ENCODE measurements around the gene ELMO1. TPM values are rescaled to one million over a fixed set of nuclear protein-coding genes. Genes with fewer than 3 reads are reported as not detected.

ELMO1 gene
- total and polyA plus RNA-seq, 2 experiments from 2014 or later = 6.5 to 24.9 TPM

- Mint-ChIP-seq H3K9me3 (peaks cover 6% of the 10 kb centered on the region), H3K27me3 (ENCODE audit: insufficient read depth, low read depth, poor library complexity) (peaks cover 2% of the 10 kb centered on the region), H3K36me3 (ENCODE audit: low read depth) (peaks cover 6% of the 10 kb centered on the region), H3K4me3 (no peak overlapping the region), H3K27ac (no peak overlapping the region), H3K4me1 (peaks cover 24% of the 10 kb centered on the region)
- no peaks in the 10 kb centered on the region for H4K20me1 ChIP-seq (replicated peaks; ENCODE audit: insufficient read depth)
- no peak overlapping the region for H3K4me3 ChIP-seq
- no peak overlapping the region for H3K4me2 ChIP-seq
- H3K36me3 ChIP-seq (ENCODE audit: insufficient read depth) = no peaks in the 10 kb centered on the region
- TF ChIP-seq ETS1 (IDR thresholded peaks at IDR 0.05) = no peak
- no peak for TF ChIP-seq CTCF (conservative IDR thresholded peaks at IDR 0.05; ENCODE audit: low read depth in 2 of 2)
- no peak for TF ChIP-seq EZH2phosphoT487 (IDR thresholded peaks at IDR 0.05; ENCODE audit: unreplicated experiment)
- no peak for TF ChIP-seq ZNF462 (CRISPR knock-in tag; IDR thresholded peaks at IDR 0.05)
- no peak for TF ChIP-seq STAT1 (IDR thresholded peaks at IDR 0.05; ENCODE audit: unreplicated experiment)
- no peak for TF ChIP-seq ZNF114 (CRISPR knock-in tag; IDR thresholded peaks at IDR 0.05)
- no peak for TF ChIP-seq CREB1 (CRISPR knock-in tag; IDR thresholded peaks at IDR 0.05; ENCODE audit: low read depth)
- no peak for TF ChIP-seq POLR2AphosphoS5 (IDR thresholded peaks at IDR 0.05; ENCODE audit: low read depth)
- no peak for TF ChIP-seq NANOG (IDR thresholded peaks at IDR 0.05; ENCODE audit: borderline replicate concordance)
- H3F3A ChIP-seq (replicated peaks; ENCODE audit: low read depth) = no peaks in the 10 kb centered on the region
- DNase-seq (ENCODE audit: low spot score) (no peak), ATAC-seq (no peak)
- no peak overlapping the region for H3K27ac ChIP-seq (ENCODE audit: low read depth)
- H3K9me2 ChIP-seq (ENCODE audit: insufficient read depth) = no peaks in the 10 kb centered on the region
- H2AFZ ChIP-seq = no peak overlapping the region
- H3K27me3 ChIP-seq (ENCODE audit: insufficient read depth) = no peaks in the 10 kb centered on the region
- peaks cover 12% of the 10 kb centered on the region; the same call in 1 of the 2 replicates for H3K4me1 ChIP-seq (ENCODE audit: insufficient read depth)
- no peaks in the 10 kb centered on the region for H3K79me2 ChIP-seq (replicated peaks; ENCODE audit: insufficient read depth)
These were observed 34.2 kb downstream of the ELMO1 start for GRCh38 chr7:37414352-37414983.

All from GM23338 (cell line).